Small intestine (tissue), 7 donors: ENCODE measurements around the gene NEDD4L. TPM values are rescaled to one million over a fixed set of nuclear protein-coding genes. Genes with fewer than 3 reads are reported as not detected.

Experiments used
- DNase-seq, 2 donors: peaks; one replicate each; pipeline versions ENCODE4 v3.0.0 to v3.0.0-alpha.2; 2013
- FAIRE-seq: peaks from 2 replicates; lab custom pipeline; 2012; peaks lifted over from hg19 to GRCh38; lab: Jason Lieb, UNC
- H3K27ac ChIP-seq, 3 donors: one replicate each; pipeline ENCODE4 v1.5.1; 2013; ENCODE audit warnings: low read length in 2 of 3, mild to moderate bottlenecking in 2 of 3, control low read depth in 1 of 3, inconsistent platforms in 1 of 3, low read depth in 1 of 3, moderate library complexity in 1 of 3
- H3K27me3 ChIP-seq, 3 donors: one replicate each; pipeline ENCODE4 v1.6.1; 2013; ENCODE audit warnings: low read length in 3 of 3, inconsistent platforms in 1 of 3; ENCODE audit not compliant: control insufficient read depth in 3 of 3, insufficient read depth in 3 of 3
- H3K36me3 ChIP-seq, 3 donors: one replicate each; pipeline ENCODE4 v1.6.1; 2013; ENCODE audit warnings: low read length in 3 of 3, inconsistent platforms in 1 of 3, low read depth in 1 of 3, mild to moderate bottlenecking in 1 of 3, moderate library complexity in 1 of 3; ENCODE audit not compliant: control insufficient read depth in 3 of 3, insufficient read depth in 2 of 3
- H3K4me1 ChIP-seq, 3 donors: one replicate each; pipeline ENCODE4 v1.6.1; 2013; ENCODE audit warnings: low read length in 2 of 3, inconsistent platforms in 1 of 3, low read depth in 1 of 3, mild to moderate bottlenecking in 1 of 3, moderate library complexity in 1 of 3; ENCODE audit not compliant: control insufficient read depth in 3 of 3, insufficient read depth in 2 of 3
- H3K4me3 ChIP-seq, 3 donors: one replicate each; pipeline ENCODE4 v1.5.1; 2013; ENCODE audit warnings: low read length in 3 of 3, control low read depth in 1 of 3, inconsistent platforms in 1 of 3, low read depth in 1 of 3, mild to moderate bottlenecking in 1 of 3, moderate library complexity in 1 of 3
- H3K9me3 ChIP-seq, 2 donors: one replicate each; pipeline ENCODE4 v1.6.1; 2013; ENCODE audit warnings: low read depth in 1 of 2, low read length in 1 of 2; ENCODE audit not compliant: control insufficient read depth in 2 of 2, insufficient read depth in 1 of 2
- WGBS, 3 donors: extraction: QIAGEN DNeasy Blood & Tissue Kit; methylation state at CpG; one replicate each; pipeline ENCODE4 v1.1.7; 2013; 5-methylcytosine and 5-hydroxymethylcytosine counted together
- polyA plus RNA-seq, 4 donors: library from polyadenylated mRNA; stranded (reverse) in 3 of 4; unstranded in 1 of 4; fragments of 200-250 nt in 3 of 4; fragments of 120-200 nt in 1 of 4; gene quantifications; one replicate each; pipeline versions ENCODE4 v1.2.1 to v1.2.3, GENCODE V29; 2013
- donor health status: healthy with polysubstance abuse.
- donor health status: control.
- donor health status: control.
- donor health status: Bipolar disorder and iron deficiency.
- donor health status: healthy.

NEDD4L gene
- polyA plus RNA-seq, 4 donors, result 36.5 to 113 (median 96.2) TPM

DNA sequence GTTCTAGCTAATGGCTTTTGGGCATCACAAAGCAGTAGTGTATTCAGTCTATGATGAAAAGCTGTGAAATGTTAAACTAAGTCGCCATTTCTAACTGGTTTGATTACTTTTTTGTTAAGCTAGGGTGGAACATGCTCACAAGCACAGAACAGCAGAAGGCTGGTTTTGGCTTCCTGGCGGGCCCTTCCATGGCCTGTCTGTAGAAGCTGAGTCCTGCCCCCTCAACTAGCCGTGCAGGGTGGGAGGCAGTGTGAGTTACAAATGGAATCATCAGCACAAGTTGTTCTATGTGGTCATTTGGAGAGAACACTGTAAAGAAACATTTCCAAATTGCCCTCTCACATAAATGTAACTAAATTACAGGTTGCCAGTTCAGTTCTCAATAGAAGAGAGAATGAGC, 294.1 kb downstream of the NEDD4L start:
- Histone ChIP-seq H3K36me3 (peaks cover 0 to 53% (median 4%) of the 10 kb centered on the region in 3 donors), H3K9me3 (no peaks in the 10 kb centered on the region), H3K4me3 (no peak overlapping the region), H3K4me1 (peaks cover 0 to 21% (median 7%) of the 10 kb centered on the region in 3 donors), H3K27me3 (no peaks in the 10 kb centered on the region), H3K27ac (peak overlapping the region in 2 of 3 donors; percentile 4 to 36)
- DNase-seq, result no peak
- FAIRE-seq, result no peak
- 52 to 69% (median 68%) methylated on average over 3 of the region's 3 CpGs for WGBS, 3 donors

DNA sequence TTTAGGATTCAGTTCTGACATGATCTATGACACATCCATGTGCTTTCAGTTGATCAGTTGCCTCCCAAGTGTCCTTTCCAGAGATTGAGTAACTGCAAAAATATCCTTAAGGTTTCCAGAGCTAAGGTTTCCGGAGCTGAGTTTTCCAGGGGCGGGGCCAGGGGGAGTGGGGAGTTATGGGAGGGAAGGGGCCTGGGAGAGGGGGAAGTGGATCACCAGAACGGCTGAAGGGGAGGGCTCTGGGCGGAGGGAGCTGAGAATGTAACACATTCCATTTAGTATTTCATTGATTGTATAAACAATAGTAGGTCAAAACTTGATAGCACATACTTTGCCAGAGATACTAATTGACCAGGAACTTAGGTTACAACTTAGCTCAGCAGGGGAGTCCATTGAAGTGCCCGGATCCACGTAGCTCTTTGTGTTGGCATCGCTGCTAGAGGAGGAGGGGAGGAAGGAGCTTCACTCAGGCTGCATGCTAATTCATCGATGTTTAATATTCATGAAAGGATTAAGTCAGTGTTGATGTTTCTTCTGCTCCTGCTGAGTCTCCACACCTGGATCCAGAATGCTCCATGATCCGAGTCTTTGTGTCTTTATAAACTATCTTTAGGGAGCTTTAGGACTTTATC, 295.1 kb downstream of the NEDD4L start:
- H3K4me1 ChIP-seq, result peaks cover 0 to 21% (median 7%) of the 10 kb centered on the region in 3 donors
- FAIRE-seq, result no peak
- peaks cover 0 to 52% (median 4%) of the 10 kb centered on the region in 3 donors for H3K36me3 ChIP-seq
- no peak overlapping the region for H3K4me3 ChIP-seq
- H3K27me3 ChIP-seq, result no peaks in the 10 kb centered on the region
- WGBS, 3 donors, result 46 to 54% (median 47%) methylated on average over 9 of the region's 9 CpGs
- no peaks in the 10 kb centered on the region for H3K9me3 ChIP-seq
- DNase-seq, result peak in 1 of 2 donors; percentile 39
- no peak overlapping the region for H3K27ac ChIP-seq

DNA sequence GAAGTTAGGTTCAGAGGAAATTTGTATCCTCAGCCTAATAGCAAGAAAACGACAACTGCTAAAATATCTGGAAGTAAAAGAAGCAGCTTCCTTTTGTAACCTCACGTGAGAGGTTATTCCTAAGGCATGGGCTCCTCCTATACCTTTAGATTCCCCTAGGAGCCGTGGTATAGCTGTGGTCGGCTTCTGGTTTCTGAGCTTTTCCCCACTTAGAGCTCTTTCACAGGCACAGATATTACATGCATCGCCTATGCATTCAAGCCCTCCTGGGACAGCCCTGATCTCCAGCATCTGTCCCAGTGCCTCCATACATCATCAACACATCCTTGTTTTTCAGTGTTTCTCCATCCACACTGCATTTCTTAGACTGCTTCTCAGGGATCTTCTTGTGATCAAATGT, 295.9 kb downstream of the NEDD4L start:
- no peaks in the 10 kb centered on the region for H3K9me3 ChIP-seq
- FAIRE-seq (no peak), DNase-seq (no peak)
- H3K4me3 ChIP-seq, result no peak overlapping the region
- no peaks in the 10 kb centered on the region for H3K27me3 ChIP-seq
- no peak overlapping the region for H3K27ac ChIP-seq
- WGBS, 3 donors, result 85 to 94% (median 89%) methylated on average over 5 of the region's 5 CpGs
- H3K4me1 ChIP-seq, result peaks cover 0 to 21% (median 7%) of the 10 kb centered on the region in 3 donors
- H3K36me3 ChIP-seq, result peaks cover 0 to 54% (median 4%) of the 10 kb centered on the region in 3 donors

DNA sequence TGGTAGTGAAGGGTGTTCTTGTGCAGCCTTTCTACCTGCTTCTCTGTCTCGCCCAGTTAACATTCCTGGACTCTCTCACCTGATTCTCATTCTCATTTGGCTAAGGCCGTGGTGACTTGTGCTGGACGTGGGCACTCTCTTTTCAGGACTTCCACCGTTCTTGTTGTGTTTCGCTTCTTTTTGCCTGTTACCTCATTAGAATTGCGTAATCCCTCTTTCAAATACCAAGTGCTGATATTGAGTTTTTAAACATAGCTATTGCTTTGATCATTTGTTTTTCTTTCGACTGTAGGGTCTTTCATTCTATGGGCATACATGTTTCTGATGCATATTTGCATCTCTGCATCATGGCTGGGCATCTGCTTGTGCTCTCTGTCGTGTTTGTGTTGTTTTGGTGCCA, 297.9 kb downstream of the NEDD4L start:
- FAIRE-seq (no peak), DNase-seq (no peak)
- H3K27ac ChIP-seq, result no peak overlapping the region
- WGBS, 3 donors, result 84 to 88% (median 88%) methylated on average over 8 of the region's 8 CpGs
- H3K4me3 ChIP-seq, result no peak overlapping the region
- H3K4me1 ChIP-seq, result peaks cover 0 to 18% (median 7%) of the 10 kb centered on the region in 3 donors
- no peaks in the 10 kb centered on the region for H3K27me3 ChIP-seq
- no peaks in the 10 kb centered on the region for H3K9me3 ChIP-seq
- H3K36me3 ChIP-seq, result peaks cover 0 to 48% (median 4%) of the 10 kb centered on the region in 3 donors

DNA sequence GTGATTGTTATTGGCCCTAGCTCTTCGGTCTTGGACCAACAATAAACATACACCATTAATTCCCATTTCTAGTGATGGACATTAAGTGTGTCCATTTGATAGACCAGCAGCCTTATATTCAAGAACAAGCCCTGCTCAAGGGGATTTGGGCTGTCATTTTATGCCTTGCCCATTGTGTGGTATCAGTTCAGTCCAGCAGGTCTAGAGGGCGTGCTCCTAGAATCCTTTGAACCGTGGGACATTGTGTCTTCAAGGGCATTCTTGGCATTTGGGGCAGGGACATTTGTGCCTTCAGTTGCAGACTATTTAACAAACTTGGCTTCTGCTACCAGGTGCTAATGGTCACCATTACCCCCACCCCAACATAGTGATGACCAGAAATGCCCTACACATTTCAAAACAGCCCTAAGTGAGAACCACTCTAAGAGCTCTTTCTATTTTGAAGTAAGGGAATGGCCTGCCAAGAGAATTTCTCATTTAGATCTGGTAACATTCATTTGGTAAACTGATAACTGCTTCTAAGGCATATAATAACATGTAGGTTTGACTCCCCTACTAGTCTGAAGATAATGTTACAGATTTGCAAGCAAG, 300.1 kb downstream of the NEDD4L start:
- Histone ChIP-seq H3K4me1 (peaks cover 0 to 4% (median 0%) of the 10 kb centered on the region in 3 donors), H3K27me3 (no peaks in the 10 kb centered on the region), H3K36me3 (peaks cover under 1 to 47% (median 7%) of the 10 kb centered on the region in 3 donors), H3K9me3 (no peaks in the 10 kb centered on the region), H3K27ac (no peak overlapping the region), H3K4me3 (no peak overlapping the region)
- FAIRE-seq (no peak), DNase-seq (no peak)
- 85 to 91% (median 91%) methylated on average over 3 of the region's 3 CpGs for WGBS, 3 donors

DNA sequence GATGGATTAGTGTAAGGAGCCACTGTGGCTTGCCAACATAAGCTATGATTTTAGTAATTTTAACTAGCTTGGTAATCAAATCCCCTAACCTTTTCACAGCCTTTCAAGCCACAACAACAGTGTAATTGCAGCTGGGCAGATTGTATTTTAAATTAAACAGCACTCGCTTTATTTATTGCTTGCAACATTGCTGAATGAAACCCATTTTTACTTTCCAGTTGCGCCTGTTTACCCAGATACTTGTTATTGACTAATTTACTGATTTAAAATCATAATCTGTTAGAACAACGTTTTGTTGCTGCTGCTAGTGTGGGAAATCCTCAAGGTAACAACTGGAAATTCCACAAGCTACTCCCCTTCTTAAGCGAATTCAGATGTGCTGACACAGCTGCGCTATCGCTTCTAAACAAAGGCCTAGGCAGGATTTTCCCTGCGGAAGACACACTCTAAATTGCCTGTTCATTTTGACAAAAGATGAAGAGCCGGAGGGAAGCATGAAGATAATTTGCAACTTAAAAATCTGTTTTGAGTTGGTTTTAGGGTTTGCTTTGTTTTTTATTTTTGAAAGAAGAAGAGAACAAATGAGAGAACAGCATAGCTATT, 300.9 kb downstream of the NEDD4L start:
- H3K9me3 ChIP-seq, result no peaks in the 10 kb centered on the region
- no peak for FAIRE-seq
- WGBS, 3 donors, result 86 to 87% (median 87%) methylated on average over 8 of the region's 8 CpGs
- H3K27me3 ChIP-seq, result no peaks in the 10 kb centered on the region
- H3K27ac ChIP-seq, result no peak overlapping the region
- DNase-seq, result no peak
- peaks cover 0 to 4% (median 0%) of the 10 kb centered on the region in 3 donors for H3K4me1 ChIP-seq
- H3K4me3 ChIP-seq, result no peak overlapping the region
- H3K36me3 ChIP-seq, result peaks cover 2 to 46% (median 8%) of the 10 kb centered on the region in 3 donors

DNA sequence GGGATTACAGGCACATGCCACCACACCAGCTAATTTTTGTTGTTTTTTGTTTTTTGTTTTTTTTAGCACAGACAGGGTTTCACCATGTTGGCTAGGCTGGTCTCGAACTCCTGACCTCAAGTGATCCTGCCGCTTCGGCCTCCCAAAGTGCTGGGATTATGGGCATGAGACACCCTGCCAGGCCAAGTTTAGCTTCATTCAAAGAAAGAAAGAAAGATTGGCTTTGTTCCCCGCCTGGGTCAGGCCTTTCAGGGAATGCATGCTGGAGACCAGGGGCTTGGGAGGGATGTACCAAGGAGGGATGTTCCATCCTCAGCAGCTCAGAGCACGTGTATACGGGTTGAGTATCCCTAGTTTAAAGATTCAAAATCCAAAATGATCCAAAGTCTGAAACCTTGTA, 301.8 kb downstream of the NEDD4L start:
- no peak for DNase-seq
- FAIRE-seq, result no peak
- Histone ChIP-seq H3K36me3 (peaks cover 2 to 42% (median 9%) of the 10 kb centered on the region in 3 donors), H3K9me3 (no peaks in the 10 kb centered on the region), H3K27me3 (no peaks in the 10 kb centered on the region), H3K4me1 (peaks cover 0 to 4% (median 0%) of the 10 kb centered on the region in 3 donors), H3K4me3 (no peak overlapping the region), H3K27ac (no peak overlapping the region)
- WGBS, 3 donors, result 85 to 89% (median 86%) methylated on average over 6 of the region's 6 CpGs

DNA sequence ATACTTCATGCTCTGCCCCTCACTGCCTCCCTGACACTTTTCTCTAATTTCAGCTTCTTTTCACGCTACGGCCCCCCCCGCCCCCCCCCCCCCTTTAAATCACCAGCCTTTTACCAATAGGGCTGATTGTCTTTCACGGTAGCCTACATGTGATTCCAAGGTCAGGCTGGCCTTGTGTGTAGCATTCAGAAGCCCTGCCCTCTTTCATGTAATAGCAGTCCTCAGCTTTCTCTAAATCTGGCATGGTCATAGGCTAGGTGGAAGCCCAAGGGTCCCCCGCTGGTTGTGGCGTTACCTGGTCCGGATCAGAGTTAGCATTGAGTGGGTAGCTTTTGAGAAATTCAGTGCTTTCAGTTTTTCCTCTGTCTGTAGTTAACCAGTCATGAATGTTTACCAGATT, 303.1 kb downstream of the NEDD4L start:
- peaks cover 0 to 4% (median 0%) of the 10 kb centered on the region in 3 donors for H3K4me1 ChIP-seq
- H3K36me3 ChIP-seq, result peaks cover 2 to 33% (median 10%) of the 10 kb centered on the region in 3 donors
- H3K27me3 ChIP-seq, result no peaks in the 10 kb centered on the region
- WGBS, 3 donors, result 72 to 81% (median 80%) methylated on average over 7 of the region's 7 CpGs
- DNase-seq (no peak), FAIRE-seq (no peak)
- no peak overlapping the region for H3K4me3 ChIP-seq
- H3K9me3 ChIP-seq, result no peaks in the 10 kb centered on the region
- no peak overlapping the region for H3K27ac ChIP-seq
